HEK293 (cell line): ENCODE results near the gene DNHD1.

Source experiments
- CTCF ChIA-PET: fragments of 350-600 bp; formaldehyde crosslinking; extraction: SDS; loops from one replicate; lab custom pipeline; 2021; ENCODE audit warnings: antibody characterized with exemption; lab: Yijun Ruan, JAX
- POLR2A ChIA-PET: fragments of 300-600 bp; formaldehyde crosslinking; extraction: SDS; loops from one replicate; lab custom pipeline; 2020; ENCODE audit warnings: antibody characterized with exemption, inconsistent platforms; lab: Yijun Ruan, JAX
- H3K27ac ChIP-seq: fragments of 200-500 bp; sonication (Bioruptor generic); 2 replicates; pipeline ENCODE4 v1.5.1; 2014; ENCODE audit warnings: low read depth, low read length, control low read depth, inconsistent platforms; ENCODE audit errors: extremely low read depth
- H3K36me3 ChIP-seq, 2 experiments: fragments of 200-500 bp in 1 of 2; sonication (Bioruptor generic) in 1 of 2; 1 replicate in 1 of 2; 2 replicates in 1 of 2; pipeline ENCODE4 v1.5.1; 2014 to 2017; ENCODE audit warnings: inconsistent platforms in 2 of 2, low read length in 2 of 2; ENCODE audit not compliant: control insufficient read depth in 2 of 2, insufficient read depth in 1 of 2
- H3K4me1 ChIP-seq: fragments of 200-500 bp; sonication (Bioruptor generic); 2 replicates; pipeline ENCODE4 v1.5.1; 2014; ENCODE audit warnings: mild to moderate bottlenecking, low read length, inconsistent platforms; ENCODE audit not compliant: control insufficient read depth, insufficient read depth
- H3K4me3 ChIP-seq: 2 replicates; pipeline ENCODE4 v1.5.1; 2011; ENCODE audit warnings: low read depth, mild to moderate bottlenecking, control low read depth, low read length, moderate library complexity
- H3K9me3 ChIP-seq: fragments of 200-500 bp; sonication (Bioruptor generic); 2 replicates; pipeline ENCODE4 v1.5.1; 2014; ENCODE audit warnings: low read depth, low read length, inconsistent platforms; ENCODE audit not compliant: control insufficient read depth, insufficient read depth
- FEZF1 ChIP-seq: fragments of 450-650 bp; formaldehyde crosslinking; IDR thresholded peaks from 2 replicates; pipeline ENCODE4 v1.5.1; 2016; ENCODE audit warnings: missing biosample characterization, missing genetic modification characterization
- GLI4 ChIP-seq: fragments of 450-650 bp; formaldehyde crosslinking; IDR thresholded peaks from 2 replicates; pipeline ENCODE4 v1.5.1; 2016; ENCODE audit warnings: missing biosample characterization, missing genetic modification characterization
- RBAK ChIP-seq: fragments of 450-650 bp; formaldehyde crosslinking; IDR thresholded peaks from 2 replicates; pipeline ENCODE4 v1.5.1; 2016; ENCODE audit warnings: missing biosample characterization, missing genetic modification characterization
- SALL2 ChIP-seq: fragments of 450-650 bp; formaldehyde crosslinking; IDR thresholded peaks from 2 replicates; pipeline ENCODE4 v1.5.0; 2017; ENCODE audit warnings: missing biosample characterization, mild to moderate bottlenecking, missing genetic modification characterization, borderline replicate concordance
- SP2 ChIP-seq: fragments of 450-650 bp; formaldehyde crosslinking; IDR thresholded peaks from 2 replicates; pipeline ENCODE4 v1.5.1; 2016; ENCODE audit warnings: missing biosample characterization, missing genetic modification characterization
- TCF7L2 ChIP-seq: IDR thresholded peaks from 2 replicates; pipeline ENCODE4 v1.6.1; 2011; ENCODE audit warnings: low read depth, mild to moderate bottlenecking, inconsistent platforms, low read length, moderate library complexity, borderline replicate concordance
- WT1 ChIP-seq: fragments of 450-650 bp; formaldehyde crosslinking; IDR thresholded peaks from 2 replicates; pipeline ENCODE4 v1.5.1; 2016; ENCODE audit warnings: missing biosample characterization, missing genetic modification characterization
- ZBTB48 ChIP-seq: fragments of 450-650 bp; formaldehyde crosslinking; IDR thresholded peaks from 2 replicates; pipeline ENCODE4 v1.5.1; 2016; ENCODE audit warnings: missing biosample characterization, missing genetic modification characterization
- ZBTB49 ChIP-seq: fragments of 450-650 bp; formaldehyde crosslinking; IDR thresholded peaks from 2 replicates; pipeline ENCODE4 v1.5.1; 2016; ENCODE audit warnings: missing biosample characterization, missing genetic modification characterization, low read depth
- ZBTB7A ChIP-seq: fragments of 450-650 bp; formaldehyde crosslinking; IDR thresholded peaks from 2 replicates; pipeline ENCODE4 v1.5.1; 2016; ENCODE audit warnings: low read depth, missing biosample characterization, missing genetic modification characterization
- ZNF121 ChIP-seq: fragments of 450-650 bp; formaldehyde crosslinking; IDR thresholded peaks from 2 replicates; pipeline ENCODE4 v1.5.1; 2016; ENCODE audit warnings: missing biosample characterization, missing genetic modification characterization
- ZNF132 ChIP-seq: fragments of 450-650 bp; formaldehyde crosslinking; IDR thresholded peaks from 2 replicates; pipeline ENCODE4 v1.5.1; 2017; ENCODE audit warnings: missing biosample characterization, missing genetic modification characterization, borderline replicate concordance
- ZNF148 ChIP-seq: fragments of 450-650 bp; formaldehyde crosslinking; IDR thresholded peaks from 2 replicates; pipeline ENCODE4 v1.5.0; 2017; ENCODE audit warnings: missing biosample characterization, missing genetic modification characterization, borderline replicate concordance
- ZNF341 ChIP-seq: fragments of 450-650 bp; formaldehyde crosslinking; IDR thresholded peaks from 2 replicates; pipeline ENCODE4; 2016; ENCODE audit warnings: low read depth, missing biosample characterization, missing genetic modification characterization
- ZNF48 ChIP-seq: fragments of 450-650 bp; formaldehyde crosslinking; IDR thresholded peaks from 2 replicates; pipeline ENCODE4 v1.5.1; 2016; ENCODE audit warnings: missing biosample characterization, missing genetic modification characterization
- ZNF488 ChIP-seq: fragments of 450-650 bp; formaldehyde crosslinking; IDR thresholded peaks from 2 replicates; pipeline ENCODE4 v1.5.1; 2016; ENCODE audit warnings: missing biosample characterization, missing genetic modification characterization
- ZNF571 ChIP-seq: fragments of 450-650 bp; formaldehyde crosslinking; IDR thresholded peaks from 2 replicates; pipeline ENCODE4 v1.5.0; 2017; ENCODE audit warnings: missing biosample characterization, missing genetic modification characterization
- ZNF654 ChIP-seq: fragments of 450-650 bp; formaldehyde crosslinking; IDR thresholded peaks from 2 replicates; pipeline ENCODE4 v1.5.1; 2016; ENCODE audit warnings: low read depth, missing biosample characterization, missing genetic modification characterization
- ZNF660 ChIP-seq: fragments of 450-650 bp; IDR thresholded peaks from 2 replicates; pipeline ENCODE4 v1.5.1; 2018; ENCODE audit warnings: missing biosample characterization, mild to moderate bottlenecking, missing genetic modification characterization
- ZNF664 ChIP-seq: fragments of 450-650 bp; formaldehyde crosslinking; IDR thresholded peaks from 2 replicates; pipeline ENCODE4 v1.5.1; 2016; ENCODE audit warnings: missing biosample characterization, missing genetic modification characterization
- ZNF837 ChIP-seq: fragments of 450-650 bp; formaldehyde crosslinking; IDR thresholded peaks from 2 replicates; pipeline ENCODE4 v1.5.1; 2016; ENCODE audit warnings: missing biosample characterization, missing genetic modification characterization
- ZSCAN16 ChIP-seq: fragments of 450-650 bp; formaldehyde crosslinking; IDR thresholded peaks from 2 replicates; pipeline ENCODE4 v1.5.1; 2016; ENCODE audit warnings: missing biosample characterization, missing genetic modification characterization

DNHD1 gene

GRCh38 chr11:6565325-6565724 is 68.2 kb downstream of the DNHD1 start:
- peak; percentile 58; the same call in 1 of the 2 replicates for TF ChIP-seq ZNF664
- no peak for TF ChIP-seq FEZF1 (tag by site-specific recombination)
- TF ChIP-seq TCF7L2, result no peak
- Histone ChIP-seq H3K9me3 (no peaks in the 10 kb centered on the region), H3K36me3 (no peaks in the 10 kb centered on the region), H3K4me3 (no peak overlapping the region), H3K4me1 (no peaks in the 10 kb centered on the region), H3K27ac (no peak overlapping the region)
- ChIA-PET CTCF (no interaction called here), POLR2A (no interaction called here)

GRCh38 chr11:6565988-6566703 is 69.1 kb downstream of the DNHD1 start:
- Histone ChIP-seq H3K27ac (no peak overlapping the region), H3K4me3 (no peak overlapping the region), H3K4me1 (no peaks in the 10 kb centered on the region), H3K36me3 (peaks cover 0 to 3% of the 10 kb centered on the region in 2 experiments; a peak in 1 of 3 replicates), H3K9me3 (no peaks in the 10 kb centered on the region)
- CTCF ChIA-PET, result no interaction called here
- TF ChIP-seq ZBTB7A (tag by site-specific recombination), result no peak
- TF ChIP-seq ZNF132, result no peak
- TF ChIP-seq ZBTB49 (tag by site-specific recombination), result no peak
- no peak for TF ChIP-seq RBAK (tag by site-specific recombination)
- TF ChIP-seq ZNF121 (tag by site-specific recombination), result no peak
- POLR2A ChIA-PET, result interaction anchor here (0.6 kb wide), 1 partner anchor 46 kb away, joined by 5 read pairs; the partner anchor contains the start of gene TAF10

GRCh38 chr11:6566704-6567370 is 69.8 kb downstream of the DNHD1 start:
- ChIA-PET POLR2A (no interaction called here), CTCF (no interaction called here)
- no peak overlapping the region for H3K27ac ChIP-seq
- no peak for TF ChIP-seq ZNF837
- no peak for TF ChIP-seq ZNF488
- TF ChIP-seq SP2 (tag by site-specific recombination), result no peak
- TF ChIP-seq ZNF660 (tag by site-specific recombination), result no peak
- no peak for TF ChIP-seq ZNF571 (tag by site-specific recombination)
- TF ChIP-seq, all 188 proteins: peak for 0
- peaks cover 0 to 3% of the 10 kb centered on the region in 2 experiments; a peak in 1 of 3 replicates for H3K36me3 ChIP-seq
- H3K4me1 ChIP-seq, result no peaks in the 10 kb centered on the region
- no peaks in the 10 kb centered on the region for H3K9me3 ChIP-seq
- no peak overlapping the region for H3K4me3 ChIP-seq

GRCh38 chr11:6567371-6567745 is 70.3 kb downstream of the DNHD1 start:
- CTCF ChIA-PET, result interaction anchor here (1.5 kb wide), 1 partner anchor 205 kb away, joined by 5 read pairs; no protein-coding TSS in a partner anchor
- Histone ChIP-seq H3K27ac (no peak overlapping the region), H3K4me1 (no peaks in the 10 kb centered on the region), H3K4me3 (no peak overlapping the region), H3K9me3 (no peaks in the 10 kb centered on the region), H3K36me3 (peaks cover 0 to 3% of the 10 kb centered on the region in 2 experiments; a peak in 1 of 3 replicates)
- POLR2A ChIA-PET, result no interaction called here
- TF ChIP-seq ZNF654 (tag by site-specific recombination) (no peak), ZNF48 (tag by site-specific recombination) (no peak), FEZF1 (tag by site-specific recombination) (no peak), ZNF341 (no peak), WT1 (tag by site-specific recombination) (no peak), SALL2 (tag by site-specific recombination) (no peak), ZBTB48 (no peak), GLI4 (tag by site-specific recombination) (no peak), ZSCAN16 (tag by site-specific recombination) (no peak), ZNF148 (no peak)
